Retina (tissue), 1 donor: Measurements from ENCODE around the gene LRMDA.

Source experiments
- DNase-seq: peaks from one replicate; pipeline ENCODE4 v3.0.0-alpha.2; 2016

The LRMDA gene

DNA sequence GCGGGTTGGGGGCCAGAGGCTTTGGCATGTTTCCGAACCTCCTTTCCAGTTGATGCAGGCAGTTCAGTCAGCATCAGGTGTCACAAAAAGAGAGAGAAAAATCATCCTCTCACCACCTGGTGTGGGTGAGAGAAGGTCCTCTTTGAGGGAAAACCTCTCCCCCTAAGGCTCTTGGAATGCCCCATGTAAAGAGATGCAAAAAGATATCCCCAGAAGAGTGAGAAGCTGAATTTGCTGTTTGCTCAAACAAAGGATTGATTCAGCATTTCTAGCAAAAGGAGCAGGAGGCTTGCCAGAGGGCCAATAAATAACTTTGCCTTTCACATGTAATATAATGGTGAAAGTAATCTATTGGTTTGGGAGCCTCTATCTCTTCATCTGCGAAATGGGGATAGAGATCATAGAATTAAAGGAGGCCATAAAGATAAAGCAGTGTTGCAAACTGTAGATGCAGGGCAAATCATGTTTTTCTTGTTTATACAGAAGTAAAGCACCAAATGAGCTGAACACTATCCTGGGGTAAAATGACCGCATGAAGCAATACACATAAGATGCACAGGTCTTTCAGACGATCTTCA lies 425.9 kb downstream of the LRMDA start:
- DNase-seq: no peak

DNA sequence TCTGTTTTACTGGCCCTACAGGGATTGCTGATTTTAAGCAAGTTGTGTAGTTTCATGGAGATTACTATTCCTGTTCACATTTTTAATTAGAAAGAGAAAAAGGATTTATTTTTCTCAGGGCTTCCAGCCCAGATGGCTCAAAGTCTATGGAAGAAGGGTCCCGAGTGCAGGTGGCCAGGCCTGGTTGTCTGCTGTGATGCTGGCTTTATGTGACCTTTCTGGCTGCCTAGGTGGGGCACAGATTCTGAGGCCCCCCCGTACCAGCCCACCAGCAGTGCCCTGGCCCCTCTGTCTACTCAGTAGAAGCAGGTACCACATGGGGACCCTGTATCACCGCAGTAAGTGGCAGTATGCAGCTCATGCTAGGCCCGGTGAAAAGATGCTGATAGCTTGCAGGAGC lies 426.5 kb downstream of the LRMDA start:
- no peak for DNase-seq

GRCh38 chr10:75858339-75858738 lies 426.9 kb downstream of the LRMDA start:
- DNase-seq: no peak

DNA sequence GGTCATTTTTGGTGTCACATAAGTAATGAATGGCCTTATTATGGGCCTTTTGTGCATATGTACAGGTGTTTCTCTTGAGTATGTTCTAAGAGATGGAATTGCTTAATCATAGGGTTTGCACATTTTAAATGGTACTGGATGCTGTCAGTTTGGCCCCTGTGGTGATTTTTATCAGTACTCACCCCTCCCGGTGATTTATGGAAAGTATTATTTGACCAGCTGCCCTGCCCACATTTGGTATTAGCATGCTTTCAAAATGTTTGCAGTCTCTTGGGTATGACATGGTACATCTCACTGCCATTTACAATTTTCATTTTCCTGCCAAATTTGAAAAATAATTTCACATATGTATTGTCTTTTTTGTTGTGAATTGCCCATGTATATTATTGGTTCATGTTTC lies 427.7 kb downstream of the LRMDA start:
- no peak for DNase-seq

- DNase-seq: no peak
These were observed 428.6 kb downstream of the LRMDA start for GRCh38 chr10:75860009-75860408.

- DNase-seq: no peak
These were observed 430.2 kb downstream of the LRMDA start for GRCh38 chr10:75861582-75861981.

GRCh38 chr10:75862935-75863334 lies 431.5 kb downstream of the LRMDA start:
- DNase-seq: no peak

DNA sequence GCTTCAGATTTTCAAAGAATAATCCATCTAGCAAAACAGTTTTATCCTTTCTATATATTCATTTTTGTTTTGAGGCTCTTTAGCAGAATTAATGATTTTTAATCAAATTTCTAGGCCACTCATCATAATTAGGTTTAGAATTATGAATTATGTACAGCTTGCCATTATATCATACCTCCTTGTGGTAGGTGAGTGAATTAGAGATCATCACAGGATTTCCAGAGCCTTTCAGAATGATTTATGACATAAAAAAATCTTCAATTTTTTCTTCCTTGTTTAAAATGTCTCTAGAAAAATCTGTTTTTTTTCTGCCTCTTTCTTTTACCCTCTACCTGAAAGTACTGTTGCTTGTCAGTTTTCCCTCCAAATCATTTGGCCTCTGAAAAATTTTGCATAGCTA lies 433.3 kb downstream of the LRMDA start:
- no peak for DNase-seq

DNA sequence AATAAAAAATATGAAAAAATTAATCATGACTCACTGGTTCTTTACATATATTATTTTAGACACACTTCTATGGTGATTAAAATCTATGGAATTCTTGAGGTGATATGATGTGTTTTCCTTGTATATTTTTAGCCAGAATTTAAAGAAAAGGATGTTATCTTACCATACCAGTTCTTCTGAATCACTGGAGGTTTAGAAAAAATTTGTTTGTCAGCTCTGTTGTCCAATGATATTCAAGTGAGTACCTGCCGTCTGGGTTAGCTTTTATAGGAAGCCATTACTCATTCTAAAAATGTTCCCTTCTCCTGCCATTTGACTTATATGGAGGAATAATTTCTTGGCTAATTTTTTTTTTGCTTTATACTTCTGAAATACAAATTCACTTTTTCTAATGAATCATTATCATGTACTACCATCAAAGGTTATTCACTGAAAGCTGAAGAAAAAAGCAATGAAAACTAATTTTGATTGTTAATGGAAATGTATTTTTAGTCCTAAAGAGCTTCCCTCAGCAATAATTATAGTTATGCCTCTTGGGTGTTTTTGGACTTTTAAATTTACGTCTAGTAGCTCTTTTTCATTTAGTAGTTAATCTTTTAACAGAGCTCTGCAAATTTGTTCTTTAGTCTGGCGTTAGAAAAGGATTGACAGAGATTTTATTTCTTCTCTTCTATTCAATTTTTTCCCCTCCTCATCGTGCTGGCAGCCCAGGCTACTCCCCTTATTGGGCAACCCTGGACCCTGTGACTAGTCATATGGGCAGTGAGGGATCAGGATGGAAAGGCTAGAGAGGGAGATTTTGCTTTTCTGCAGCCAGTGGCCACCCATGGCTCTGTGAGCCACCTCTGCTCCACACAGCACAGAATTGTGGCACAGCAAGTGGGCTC lies 434.2 kb downstream of the LRMDA start:
- DNase-seq: no peak

GRCh38 chr10:75866300-75866625 lies 434.8 kb downstream of the LRMDA start:
- no peak for DNase-seq

DNA sequence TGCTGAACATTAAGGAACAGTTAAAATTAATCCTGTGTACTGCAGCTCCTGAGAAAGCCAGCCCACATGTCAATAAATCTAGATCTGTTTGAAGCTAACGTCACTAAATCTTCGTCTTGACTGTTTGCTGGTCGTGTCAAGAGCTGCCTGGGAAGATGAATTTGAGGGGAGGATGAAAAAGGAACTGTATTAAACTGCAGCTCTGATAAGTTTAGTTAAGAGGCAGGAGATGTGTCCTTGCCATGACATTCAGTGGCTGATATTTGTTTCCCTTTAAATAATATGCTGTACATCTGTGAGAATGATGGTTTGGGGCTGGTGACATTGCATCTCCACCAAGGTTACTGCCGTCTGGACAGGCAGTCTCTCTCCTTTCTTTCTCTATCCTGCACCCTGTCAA lies 435.3 kb downstream of the LRMDA start:
- no peak for DNase-seq

DNA sequence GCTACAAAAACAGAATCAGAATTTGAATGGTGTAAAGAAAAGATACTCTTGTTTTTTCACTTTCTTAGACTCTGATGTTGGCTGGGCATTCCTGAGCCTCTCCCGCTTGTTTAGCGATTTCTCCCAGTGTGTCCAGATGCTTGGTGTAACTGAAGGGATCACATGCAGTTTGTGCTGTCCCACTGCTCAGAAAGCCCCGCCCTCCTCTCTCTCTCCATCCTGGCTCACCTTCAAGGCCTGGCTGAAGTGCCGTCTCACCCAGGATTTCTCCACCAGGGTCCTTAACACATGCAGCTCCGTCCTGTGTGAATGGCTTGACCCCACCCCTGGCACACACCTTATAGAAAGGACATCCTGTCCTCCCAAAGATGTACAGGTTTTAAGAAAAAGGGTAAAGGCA lies 437.1 kb downstream of the LRMDA start:
- no peak for DNase-seq

GRCh38 chr10:75870039-75870645 lies 438.7 kb downstream of the LRMDA start:
- DNase-seq: no peak

DNA sequence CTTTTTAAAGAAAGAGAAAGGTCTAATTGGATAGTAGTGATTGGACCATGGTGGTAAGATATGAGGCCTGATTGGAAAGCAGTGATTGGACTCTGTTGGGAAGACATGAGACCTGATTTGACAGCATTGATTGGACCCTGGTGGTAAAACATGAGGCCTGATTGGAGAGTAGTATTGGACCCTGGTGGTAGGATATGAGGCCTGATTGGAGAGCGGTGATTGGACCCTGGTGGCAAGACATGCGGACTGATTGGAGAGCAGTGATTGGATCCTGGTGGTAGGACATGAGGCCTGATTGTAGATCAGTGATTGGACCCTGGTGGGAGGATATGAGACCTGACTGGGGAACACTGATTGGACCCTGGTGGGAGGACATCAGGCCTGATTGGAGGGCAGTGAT lies 444.3 kb downstream of the LRMDA start:
- no peak for DNase-seq

GRCh38 chr10:75876710-75877109 lies 445.3 kb downstream of the LRMDA start:
- no peak for DNase-seq

DNA sequence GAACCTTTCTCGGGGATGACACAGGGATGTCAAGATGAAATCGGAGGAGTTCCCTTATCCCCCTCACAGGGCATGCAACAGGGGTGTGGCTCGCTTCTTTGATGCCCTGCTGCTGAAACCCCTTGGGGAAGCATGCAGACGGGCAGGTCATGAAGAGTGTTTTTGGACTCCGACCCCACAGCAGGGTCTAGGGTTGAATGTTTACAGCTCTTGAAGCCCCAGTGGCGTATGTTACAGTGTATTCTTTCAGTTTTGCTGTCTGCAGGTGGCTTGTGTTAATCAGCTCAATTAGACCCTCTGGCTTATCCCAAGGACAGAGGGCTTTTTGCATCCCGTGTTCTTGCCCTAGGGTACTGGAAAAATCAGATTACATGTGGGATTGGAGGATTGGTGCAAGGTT lies 446.5 kb downstream of the LRMDA start:
- DNase-seq: no peak

- no peak for DNase-seq
These were observed 447.2 kb downstream of the LRMDA start for GRCh38 chr10:75878586-75878985.

- DNase-seq: no peak
These were observed 448.8 kb downstream of the LRMDA start for GRCh38 chr10:75880031-75880775.

- no peak for DNase-seq
These were observed 452.0 kb downstream of the LRMDA start for GRCh38 chr10:75883081-75884072.

DNA sequence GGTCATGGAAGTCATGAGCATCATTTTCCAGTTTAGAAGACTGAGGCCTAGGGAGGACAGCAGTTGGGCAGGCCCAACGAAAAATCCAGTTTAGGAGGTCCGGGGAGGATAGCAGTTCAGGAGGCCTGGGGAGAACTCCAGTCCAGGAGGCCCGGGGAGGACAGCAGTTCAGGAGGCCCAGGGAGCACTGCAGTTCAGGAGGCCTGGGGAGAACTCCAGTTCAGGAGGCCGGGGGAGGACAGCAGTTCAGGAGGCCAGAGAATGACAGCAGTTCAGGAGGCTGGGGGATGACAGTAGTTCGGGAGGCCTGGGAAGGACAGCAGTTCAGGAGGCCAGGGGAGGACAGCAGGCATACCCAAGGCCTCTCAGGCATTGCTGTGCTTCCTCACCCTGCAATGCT lies 453.4 kb downstream of the LRMDA start:
- DNase-seq: no peak

DNA sequence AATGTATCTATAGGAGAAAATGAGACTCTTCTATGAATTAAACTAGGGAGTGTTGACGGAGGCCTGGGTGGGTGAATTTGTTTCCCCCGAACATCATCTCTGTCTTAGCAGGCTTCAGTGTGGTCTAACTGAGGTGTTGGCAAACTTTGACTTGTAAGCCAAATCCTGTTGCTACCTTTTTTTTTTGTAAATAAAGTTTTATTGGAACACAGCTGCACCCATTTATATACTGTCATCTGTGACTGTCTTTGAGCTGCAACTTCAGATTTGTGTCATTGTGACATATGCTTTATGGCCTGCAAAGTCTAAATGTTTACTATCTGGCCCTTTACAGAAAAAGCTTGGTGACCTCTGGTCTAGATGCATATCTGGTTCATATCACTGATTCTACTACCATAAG lies 455.9 kb downstream of the LRMDA start:
- DNase-seq: no peak

DNA sequence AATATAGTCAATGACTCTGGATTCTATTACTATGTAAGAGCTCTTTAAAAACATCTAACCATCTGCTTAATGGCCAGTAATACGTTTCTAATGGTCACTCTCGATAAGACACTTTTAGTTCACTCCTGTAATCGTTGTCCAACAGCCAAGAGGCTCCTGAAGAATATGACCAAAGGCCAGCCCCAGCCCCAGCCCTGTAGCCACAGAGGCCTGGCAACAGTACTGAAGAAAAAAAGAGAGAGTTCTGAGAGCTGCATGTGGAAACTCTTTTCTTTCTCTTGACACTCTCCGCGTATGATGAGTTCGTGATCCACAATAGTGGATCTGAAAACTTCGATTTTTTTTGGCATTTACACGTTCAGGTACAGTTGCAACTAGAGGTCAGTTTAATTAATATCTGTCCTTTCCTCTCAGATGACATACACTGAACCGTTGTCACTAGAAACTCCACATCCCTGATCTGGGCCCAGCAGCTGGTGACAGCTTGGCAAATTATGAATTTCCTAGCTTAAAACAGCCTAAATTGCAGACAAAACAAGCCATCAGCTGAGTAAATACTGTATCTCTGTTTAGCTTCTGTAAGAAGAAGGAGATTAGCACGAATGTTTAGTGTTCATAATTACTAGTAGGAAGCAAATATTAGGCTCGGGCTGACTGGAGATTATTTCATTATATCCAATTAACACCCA lies 456.7 kb downstream of the LRMDA start:
- no peak for DNase-seq
